D721Med (cell line): Measurements from ENCODE around the gene ITGA2.

Experiments used
- DNase-seq: peaks from one replicate; pipeline ENCODE4 v3.0.0; 2011; ENCODE audit warnings: low spot score; ENCODE audit not compliant: insufficient read length
- FAIRE-seq: peaks from 2 replicates; lab custom pipeline; 2011; peaks lifted over from hg19 to GRCh38; lab: Jason Lieb, UNC
- TF ChIP-seq, protein P1 (sequence below): IDR thresholded peaks from 2 replicates; pipeline ENCODE4 v1.5.1; 2012; ENCODE audit warnings: mild to moderate bottlenecking, control low read depth; ENCODE audit not compliant: insufficient read depth; ENCODE audit errors: missing control alignments

Gene ITGA2

DNA sequence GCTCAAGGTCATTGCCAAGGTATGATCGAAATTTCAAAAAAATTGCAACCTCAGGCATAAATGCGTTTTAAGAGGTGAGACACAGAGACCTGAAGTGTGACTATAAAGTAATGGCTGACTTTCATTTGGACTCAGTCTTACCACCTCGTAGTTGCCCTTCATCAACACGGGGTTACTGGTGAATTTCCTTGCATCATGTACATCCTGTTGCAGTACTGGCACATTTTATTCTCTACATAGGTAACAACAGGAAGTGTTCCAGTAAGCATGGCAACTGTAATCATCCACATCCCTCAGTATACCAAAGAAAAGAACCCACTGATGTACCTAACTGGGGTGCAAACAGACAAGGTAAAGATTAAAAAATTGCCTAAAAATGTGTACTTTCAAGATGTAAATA is 91.1 kb downstream of the ITGA2 start:
- no peak for DNase-seq
- FAIRE-seq, result no peak
- TF ChIP-seq, protein P1, sequence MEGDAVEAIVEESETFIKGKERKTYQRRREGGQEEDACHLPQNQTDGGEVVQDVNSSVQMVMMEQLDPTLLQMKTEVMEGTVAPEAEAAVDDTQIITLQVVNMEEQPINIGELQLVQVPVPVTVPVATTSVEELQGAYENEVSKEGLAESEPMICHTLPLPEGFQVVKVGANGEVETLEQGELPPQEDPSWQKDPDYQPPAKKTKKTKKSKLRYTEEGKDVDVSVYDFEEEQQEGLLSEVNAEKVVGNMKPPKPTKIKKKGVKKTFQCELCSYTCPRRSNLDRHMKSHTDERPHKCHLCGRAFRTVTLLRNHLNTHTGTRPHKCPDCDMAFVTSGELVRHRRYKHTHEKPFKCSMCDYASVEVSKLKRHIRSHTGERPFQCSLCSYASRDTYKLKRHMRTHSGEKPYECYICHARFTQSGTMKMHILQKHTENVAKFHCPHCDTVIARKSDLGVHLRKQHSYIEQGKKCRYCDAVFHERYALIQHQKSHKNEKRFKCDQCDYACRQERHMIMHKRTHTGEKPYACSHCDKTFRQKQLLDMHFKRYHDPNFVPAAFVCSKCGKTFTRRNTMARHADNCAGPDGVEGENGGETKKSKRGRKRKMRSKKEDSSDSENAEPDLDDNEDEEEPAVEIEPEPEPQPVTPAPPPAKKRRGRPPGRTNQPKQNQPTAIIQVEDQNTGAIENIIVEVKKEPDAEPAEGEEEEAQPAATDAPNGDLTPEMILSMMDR, result no peak

DNA sequence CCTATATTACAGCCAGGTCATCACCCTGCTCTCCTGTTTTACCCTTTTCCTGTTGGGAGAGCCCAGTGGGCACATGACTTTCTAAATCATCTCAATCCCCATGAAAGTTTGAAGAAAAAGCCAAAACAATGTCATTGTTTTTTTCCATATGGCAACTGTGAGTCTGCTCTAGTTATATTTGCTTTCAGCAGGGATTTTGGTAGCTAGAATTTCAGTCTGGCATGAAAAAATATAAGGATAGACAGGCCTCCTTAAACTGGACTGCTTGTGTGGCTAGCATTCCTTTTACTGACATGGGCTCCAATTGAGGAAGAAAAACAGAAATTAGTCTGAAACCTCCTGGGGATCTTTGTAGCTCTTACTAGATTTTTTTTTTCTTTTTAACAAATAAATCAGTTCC is 94.8 kb downstream of the ITGA2 start:
- FAIRE-seq (no peak), DNase-seq (no peak)
- TF ChIP-seq, protein P1, result no peak

DNA sequence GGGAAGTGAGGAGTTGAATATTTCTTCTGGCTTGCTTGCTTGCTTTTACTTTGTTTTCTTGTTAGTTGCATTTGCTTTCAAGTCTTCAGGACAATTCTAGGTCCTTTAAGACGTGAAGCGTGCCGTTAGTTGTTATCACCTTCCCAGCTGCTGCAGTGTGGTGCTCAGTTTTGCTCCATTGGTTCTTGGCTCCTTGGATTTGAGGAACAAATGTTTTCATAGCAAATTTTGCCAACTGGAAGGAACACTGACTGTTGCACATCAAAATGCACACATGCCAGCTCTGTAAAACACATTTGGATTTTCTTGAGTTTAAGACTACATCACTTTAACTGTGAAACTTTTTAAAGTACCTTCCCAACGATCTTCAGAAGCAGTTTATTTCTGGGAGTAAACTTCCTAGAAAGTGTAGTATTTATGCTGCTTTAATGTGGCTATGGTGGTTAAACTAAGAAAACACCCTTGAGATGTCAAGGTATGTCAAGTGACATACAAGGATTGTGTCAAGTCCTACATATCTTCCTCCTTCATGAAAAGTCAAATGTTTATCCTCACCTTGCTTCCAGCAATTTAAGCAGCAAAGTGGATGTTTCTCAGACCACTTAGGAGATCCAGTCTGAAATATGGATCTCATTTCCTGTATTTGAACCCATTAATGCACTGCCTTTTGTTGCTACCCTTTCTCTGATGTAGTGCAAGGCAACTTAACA is 95.5 kb downstream of the ITGA2 start:
- no peak for FAIRE-seq
- no peak for DNase-seq
- TF ChIP-seq, protein P1, result no peak

DNA sequence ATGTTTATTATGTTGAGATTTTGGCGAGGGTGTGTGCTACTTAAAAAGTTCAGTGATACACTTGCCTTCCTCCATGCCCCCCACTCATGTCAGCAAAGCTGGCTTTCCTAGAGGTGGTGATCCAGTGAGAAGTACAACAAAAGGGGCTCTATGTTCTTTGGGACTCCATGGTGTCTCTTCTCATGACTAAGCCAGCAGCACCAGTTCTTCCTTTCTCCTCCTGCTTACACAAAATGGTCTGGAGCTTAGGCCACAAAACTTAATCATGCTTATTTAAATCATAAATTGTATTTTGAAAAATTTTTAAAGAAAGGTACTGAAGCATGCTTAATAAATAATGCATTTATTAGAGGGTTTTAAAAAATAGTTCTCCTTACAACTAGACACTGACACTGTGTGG is 98.0 kb downstream of the ITGA2 start:
- DNase-seq, result no peak
- TF ChIP-seq, protein P1, result no peak
- FAIRE-seq, result no peak

DNA sequence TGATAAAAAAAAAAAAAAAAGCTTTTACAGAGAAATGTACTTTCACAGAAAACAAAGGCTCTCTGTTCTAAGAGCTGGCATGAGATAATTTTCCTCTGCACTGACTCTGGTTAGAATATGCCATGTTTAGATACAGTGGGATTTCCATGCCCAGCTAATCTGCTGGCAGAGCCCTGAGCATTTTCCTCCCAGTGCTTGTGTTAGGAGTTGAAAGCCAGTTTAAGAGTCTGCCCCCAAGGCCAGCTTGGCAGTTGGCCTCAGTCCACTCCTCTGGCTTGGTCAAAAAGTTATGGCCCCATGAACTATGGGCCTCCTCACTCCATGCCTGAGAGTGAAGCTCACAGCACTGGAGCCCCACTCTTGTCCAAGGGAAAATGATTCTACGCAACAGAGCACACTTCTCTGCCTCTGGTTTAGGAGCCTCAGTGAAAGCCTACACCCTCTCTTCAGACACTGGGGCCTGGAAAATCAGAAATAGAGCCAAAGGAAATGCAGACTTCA is 98.5 kb downstream of the ITGA2 start:
- FAIRE-seq, result no peak
- TF ChIP-seq, protein P1, result no peak
- no peak for DNase-seq

DNA sequence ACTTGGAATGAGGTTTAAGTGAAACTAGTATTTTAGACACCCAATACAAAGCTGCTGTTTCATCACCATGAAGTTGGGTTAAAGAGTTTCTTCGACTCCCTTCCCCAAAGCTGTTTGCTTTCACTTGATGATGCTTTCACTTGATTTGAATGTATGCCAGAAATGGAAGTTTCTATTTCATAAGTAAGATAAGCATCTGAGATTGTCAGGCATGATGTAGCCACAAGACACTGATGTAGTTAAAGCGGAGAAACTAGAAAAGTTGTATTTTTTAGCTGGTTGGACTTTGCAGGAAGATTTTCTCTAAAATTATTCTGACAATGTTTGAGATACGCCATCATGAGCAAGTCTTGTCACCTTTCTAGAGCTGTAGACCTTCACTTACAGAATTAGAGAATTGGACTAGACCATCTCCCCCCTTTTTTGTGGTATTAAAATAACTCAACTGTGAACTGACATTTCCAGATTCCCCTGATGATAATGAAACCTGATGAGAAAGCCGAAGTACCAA is 100.4 kb downstream of the ITGA2 start:
- FAIRE-seq (no peak), DNase-seq (no peak)
- TF ChIP-seq, protein P1, result no peak

DNA sequence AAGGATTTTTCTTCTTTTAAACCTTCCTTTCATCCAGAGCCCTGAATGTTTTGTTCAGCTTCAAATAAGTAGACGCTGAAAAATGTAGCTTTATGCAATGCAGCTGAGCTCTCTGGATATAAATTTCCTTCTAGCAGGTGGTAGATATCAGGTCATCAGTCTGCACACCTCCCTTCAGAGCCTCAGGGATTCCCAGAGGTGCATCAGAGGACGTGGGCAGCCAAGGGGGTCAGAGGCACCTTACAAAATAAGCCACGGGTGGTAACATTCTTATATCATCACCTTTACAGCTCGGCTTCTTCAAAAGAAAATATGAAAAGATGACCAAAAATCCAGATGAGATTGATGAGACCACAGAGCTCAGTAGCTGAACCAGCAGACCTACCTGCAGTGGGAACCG is 101.1 kb downstream of the ITGA2 start:
- FAIRE-seq, result no peak
- no peak for DNase-seq
- TF ChIP-seq, protein P1, result no peak
